ENCODE data around the gene ASPSCR1. TPM values are rescaled to one million over a fixed set of nuclear protein-coding genes. Genes with fewer than 3 reads are reported as not detected.
A peak's percentile ranks its signal among the peaks of the same experiment; 100 is the strongest.

The ASPSCR1 gene
- total and polyA plus RNA-seq, 2 of the 13 experiments (the other 11 are each of a cell fraction or from before 2014, with no cell fraction given), result 274 to 314 TPM

DNA sequence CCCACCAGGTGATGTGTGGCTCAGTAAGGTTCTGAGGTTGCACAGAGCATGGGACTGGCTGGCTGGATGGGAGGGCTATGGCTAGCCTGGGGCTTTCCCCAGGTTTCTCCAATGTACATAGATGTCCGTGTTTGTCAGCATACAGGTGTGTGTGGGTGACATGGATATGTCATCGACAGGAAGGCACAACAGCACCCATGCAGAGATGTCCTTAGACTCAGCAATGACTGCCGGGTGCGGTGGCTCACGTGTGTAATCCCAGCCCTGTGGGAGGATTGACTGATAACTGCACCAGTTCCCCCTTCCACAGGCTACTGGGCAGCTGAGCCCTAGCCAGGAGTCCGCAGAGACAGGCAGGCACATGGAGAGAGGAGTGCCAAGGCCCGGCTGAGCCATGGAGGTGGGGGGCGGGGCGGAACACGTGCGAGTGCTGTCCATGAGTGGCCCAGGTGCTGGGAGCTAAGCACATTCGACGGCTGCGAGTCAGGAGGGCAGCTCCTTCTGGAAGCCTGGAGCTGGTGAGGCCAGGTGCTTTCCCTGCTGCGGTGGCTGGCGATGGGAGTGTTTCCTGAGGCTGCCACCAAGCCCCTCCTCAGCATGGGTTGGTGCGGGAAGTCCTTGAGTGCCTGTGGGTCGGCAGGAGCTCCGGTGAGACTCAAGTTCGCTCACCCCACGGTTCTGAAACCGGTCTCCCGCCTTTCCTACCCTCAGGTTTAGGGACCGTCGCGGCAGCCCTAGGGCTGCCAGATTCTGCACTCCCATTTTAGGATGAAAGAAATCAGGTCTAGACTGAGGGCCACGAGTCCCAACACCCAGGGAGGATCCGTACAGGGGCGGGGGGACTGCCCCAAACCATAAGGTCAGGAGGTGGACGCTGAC is 858 bp upstream of the ASPSCR1 start (continued):
- TF ChIP-seq, protein P1, sequence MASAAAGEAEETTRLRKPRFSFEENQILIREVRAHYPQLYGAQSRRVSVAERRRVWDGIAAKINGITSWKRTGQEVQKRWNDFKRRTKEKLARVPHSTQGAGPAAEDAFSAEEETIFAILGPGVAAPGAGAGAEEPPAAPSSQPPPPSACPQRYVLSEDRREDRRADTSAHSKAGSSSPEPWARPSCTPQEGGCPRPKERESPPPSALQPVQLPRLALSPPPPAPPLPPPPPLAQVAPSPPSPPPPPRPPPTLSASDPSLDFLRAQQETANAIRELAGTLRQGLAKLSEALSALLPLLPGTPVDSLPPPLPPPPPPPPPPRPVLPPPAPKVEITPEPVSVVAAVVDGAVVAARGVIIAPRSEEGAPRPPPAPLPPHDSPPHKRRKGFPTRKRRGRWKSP (CRISPR knock-in tag; IDR thresholded peaks at IDR 0.05), result peak; percentile 69; the same call in 1 of the 2 replicates
- no peak for TF ChIP-seq ZNF468 (CRISPR knock-in tag; IDR thresholded peaks at IDR 0.05)
- TF ChIP-seq DMAP1 (CRISPR knock-in tag; IDR thresholded peaks at IDR 0.05), result peak; percentile 20; the same call in 1 of the 2 replicates
- TF ChIP-seq, protein P2, sequence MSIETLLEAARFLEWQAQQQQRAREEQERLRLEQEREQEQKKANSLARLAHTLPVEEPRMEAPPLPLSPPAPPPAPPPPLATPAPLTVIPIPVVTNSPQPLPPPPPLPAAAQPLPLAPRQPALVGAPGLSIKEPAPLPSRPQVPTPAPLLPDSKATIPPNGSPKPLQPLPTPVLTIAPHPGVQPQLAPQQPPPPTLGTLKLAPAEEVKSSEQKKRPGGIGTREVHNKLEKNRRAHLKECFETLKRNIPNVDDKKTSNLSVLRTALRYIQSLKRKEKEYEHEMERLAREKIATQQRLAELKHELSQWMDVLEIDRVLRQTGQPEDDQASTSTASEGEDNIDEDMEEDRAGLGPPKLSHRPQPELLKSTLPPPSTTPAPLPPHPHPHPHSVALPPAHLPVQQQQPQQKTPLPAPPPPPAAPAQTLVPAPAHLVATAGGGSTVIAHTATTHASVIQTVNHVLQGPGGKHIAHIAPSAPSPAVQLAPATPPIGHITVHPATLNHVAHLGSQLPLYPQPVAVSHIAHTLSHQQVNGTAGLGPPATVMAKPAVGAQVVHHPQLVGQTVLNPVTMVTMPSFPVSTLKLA (IDR thresholded peaks at IDR 0.05), result peak; percentile 53
- peak; percentile 67; the same call in 1 of the 2 replicates for TF ChIP-seq ZNF670 (CRISPR knock-in tag; IDR thresholded peaks at IDR 0.05; ENCODE audit: borderline replicate concordance)
- TF ChIP-seq ZNF33A (CRISPR knock-in tag; IDR thresholded peaks at IDR 0.05; ENCODE audit: borderline replicate concordance), result no peak
- peak; percentile 55; the same call in 1 of the 2 replicates for TF ChIP-seq SALL1 (CRISPR knock-in tag; IDR thresholded peaks at IDR 0.05)
- TF ChIP-seq, protein P3, sequence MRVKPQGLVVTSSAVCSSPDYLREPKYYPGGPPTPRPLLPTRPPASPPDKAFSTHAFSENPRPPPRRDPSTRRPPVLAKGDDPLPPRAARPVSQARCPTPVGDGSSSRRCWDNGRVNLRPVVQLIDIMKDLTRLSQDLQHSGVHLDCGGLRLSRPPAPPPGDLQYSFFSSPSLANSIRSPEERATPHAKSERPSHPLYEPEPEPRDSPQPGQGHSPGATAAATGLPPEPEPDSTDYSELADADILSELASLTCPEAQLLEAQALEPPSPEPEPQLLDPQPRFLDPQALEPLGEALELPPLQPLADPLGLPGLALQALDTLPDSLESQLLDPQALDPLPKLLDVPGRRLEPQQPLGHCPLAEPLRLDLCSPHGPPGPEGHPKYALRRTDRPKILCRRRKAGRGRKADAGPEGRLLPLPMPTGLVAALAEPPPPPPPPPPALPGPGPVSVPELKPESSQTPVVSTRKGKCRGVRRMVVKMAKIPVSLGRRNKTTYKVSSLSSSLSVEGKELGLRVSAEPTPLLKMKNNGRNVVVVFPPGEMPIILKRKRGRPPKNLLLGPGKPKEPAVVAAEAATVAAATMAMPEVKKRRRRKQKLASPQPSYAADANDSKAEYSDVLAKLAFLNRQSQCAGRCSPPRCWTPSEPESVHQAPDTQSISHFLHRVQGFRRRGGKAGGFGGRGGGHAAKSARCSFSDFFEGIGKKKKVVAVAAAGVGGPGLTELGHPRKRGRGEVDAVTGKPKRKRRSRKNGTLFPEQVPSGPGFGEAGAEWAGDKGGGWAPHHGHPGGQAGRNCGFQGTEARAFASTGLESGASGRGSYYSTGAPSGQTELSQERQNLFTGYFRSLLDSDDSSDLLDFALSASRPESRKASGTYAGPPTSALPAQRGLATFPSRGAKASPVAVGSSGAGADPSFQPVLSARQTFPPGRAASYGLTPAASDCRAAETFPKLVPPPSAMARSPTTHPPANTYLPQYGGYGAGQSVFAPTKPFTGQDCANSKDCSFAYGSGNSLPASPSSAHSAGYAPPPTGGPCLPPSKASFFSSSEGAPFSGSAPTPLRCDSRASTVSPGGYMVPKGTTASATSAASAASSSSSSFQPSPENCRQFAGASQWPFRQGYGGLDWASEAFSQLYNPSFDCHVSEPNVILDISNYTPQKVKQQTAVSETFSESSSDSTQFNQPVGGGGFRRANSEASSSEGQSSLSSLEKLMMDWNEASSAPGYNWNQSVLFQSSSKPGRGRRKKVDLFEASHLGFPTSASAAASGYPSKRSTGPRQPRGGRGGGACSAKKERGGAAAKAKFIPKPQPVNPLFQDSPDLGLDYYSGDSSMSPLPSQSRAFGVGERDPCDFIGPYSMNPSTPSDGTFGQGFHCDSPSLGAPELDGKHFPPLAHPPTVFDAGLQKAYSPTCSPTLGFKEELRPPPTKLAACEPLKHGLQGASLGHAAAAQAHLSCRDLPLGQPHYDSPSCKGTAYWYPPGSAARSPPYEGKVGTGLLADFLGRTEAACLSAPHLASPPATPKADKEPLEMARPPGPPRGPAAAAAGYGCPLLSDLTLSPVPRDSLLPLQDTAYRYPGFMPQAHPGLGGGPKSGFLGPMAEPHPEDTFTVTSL (CRISPR knock-in tag; IDR thresholded peaks at IDR 0.05; ENCODE audit: borderline replicate concordance), result no peak
- TF ChIP-seq ZNF33B (CRISPR knock-in tag; IDR thresholded peaks at IDR 0.05), result 0 out of 2 replicates have a peak, but pooled peaks have one; percentile 9
- TF ChIP-seq ZNF383 (CRISPR knock-in tag; IDR thresholded peaks at IDR 0.05; ENCODE audit: borderline replicate concordance), result peak; percentile 41; the same call in 1 of the 2 replicates
- peak; percentile 75 for TF ChIP-seq ZNF121 (CRISPR knock-in tag; IDR thresholded peaks at IDR 0.05)
- peak; percentile 36; the same call in 1 of the 2 replicates for TF ChIP-seq ZBTB3 (CRISPR knock-in tag; IDR thresholded peaks at IDR 0.05; ENCODE audit: borderline replicate concordance, low read depth)
- TF ChIP-seq SMC3 (IDR thresholded peaks at IDR 0.05; ENCODE audit: low read length), result no peak
- TF ChIP-seq, protein P4, sequence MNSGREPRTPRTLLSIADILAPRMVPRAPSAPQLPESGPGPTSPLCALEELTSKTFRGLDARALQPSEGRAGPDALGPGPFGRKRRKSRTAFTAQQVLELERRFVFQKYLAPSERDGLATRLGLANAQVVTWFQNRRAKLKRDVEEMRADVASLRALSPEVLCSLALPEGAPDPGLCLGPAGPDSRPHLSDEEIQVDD (CRISPR knock-in tag; IDR thresholded peaks at IDR 0.05; ENCODE audit: borderline replicate concordance), result peak; percentile 28; the same call in 1 of the 2 replicates
- TF ChIP-seq, protein P5, sequence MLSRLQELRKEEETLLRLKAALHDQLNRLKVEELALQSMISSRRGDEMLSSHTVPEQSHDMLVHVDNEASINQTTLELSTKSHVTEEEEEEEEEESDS (CRISPR knock-in tag; IDR thresholded peaks at IDR 0.05; ENCODE audit: borderline replicate concordance), result no peak
- TF ChIP-seq, protein P6, sequence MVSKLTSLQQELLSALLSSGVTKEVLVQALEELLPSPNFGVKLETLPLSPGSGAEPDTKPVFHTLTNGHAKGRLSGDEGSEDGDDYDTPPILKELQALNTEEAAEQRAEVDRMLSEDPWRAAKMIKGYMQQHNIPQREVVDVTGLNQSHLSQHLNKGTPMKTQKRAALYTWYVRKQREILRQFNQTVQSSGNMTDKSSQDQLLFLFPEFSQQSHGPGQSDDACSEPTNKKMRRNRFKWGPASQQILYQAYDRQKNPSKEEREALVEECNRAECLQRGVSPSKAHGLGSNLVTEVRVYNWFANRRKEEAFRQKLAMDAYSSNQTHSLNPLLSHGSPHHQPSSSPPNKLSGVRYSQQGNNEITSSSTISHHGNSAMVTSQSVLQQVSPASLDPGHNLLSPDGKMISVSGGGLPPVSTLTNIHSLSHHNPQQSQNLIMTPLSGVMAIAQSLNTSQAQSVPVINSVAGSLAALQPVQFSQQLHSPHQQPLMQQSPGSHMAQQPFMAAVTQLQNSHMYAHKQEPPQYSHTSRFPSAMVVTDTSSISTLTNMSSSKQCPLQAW (CRISPR knock-in tag; IDR thresholded peaks at IDR 0.05), result peak; percentile 62; the same call in 1 of the 2 replicates
- TF ChIP-seq ZNF432 (CRISPR knock-in tag; IDR thresholded peaks at IDR 0.05; ENCODE audit: borderline replicate concordance), result no peak
